Activated CD8-positive, alpha-beta memory T cell treated with anti-CD3 and anti-CD28 coated beads, Interleukin-2, amount 50 U/mL, for 24 hours (primary cell): Measurements from ENCODE around the gene PLD4.

Experiments used
- DNase-seq: peaks from one replicate; pipeline ENCODE4 v3.0.0-alpha.2; 2020; ENCODE audit errors: extremely low read depth

PLD4 gene

GRCh38 chr14:104955396-104955770 is 30.7 kb downstream of the PLD4 start:
- DNase-seq: no peak

- no peak for DNase-seq
Observed at GRCh38 chr14:104956290-104956890, 31.7 kb downstream of the PLD4 start.

GRCh38 chr14:104957146-104958113 is 32.8 kb downstream of the PLD4 start:
- DNase-seq: no peak

DNA sequence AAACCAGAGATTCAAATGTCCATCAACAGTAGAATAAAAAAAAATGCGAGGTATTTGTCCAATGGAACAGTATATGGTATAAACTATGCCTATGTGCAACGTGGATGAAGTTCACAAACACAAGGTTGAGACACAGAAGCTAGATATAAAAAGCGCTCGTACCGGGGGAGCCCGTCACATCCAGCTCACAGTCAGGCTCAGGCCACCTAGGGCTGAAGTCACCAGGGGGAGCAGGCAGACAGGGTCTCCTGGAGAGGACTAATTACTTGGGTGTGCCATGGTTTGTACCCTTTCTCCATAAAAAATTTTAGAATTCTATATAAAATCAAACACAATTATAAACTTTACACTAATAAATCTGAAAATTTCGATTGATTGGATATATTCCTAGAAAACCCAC is 39.9 kb downstream of the PLD4 start:
- no peak for DNase-seq

DNA sequence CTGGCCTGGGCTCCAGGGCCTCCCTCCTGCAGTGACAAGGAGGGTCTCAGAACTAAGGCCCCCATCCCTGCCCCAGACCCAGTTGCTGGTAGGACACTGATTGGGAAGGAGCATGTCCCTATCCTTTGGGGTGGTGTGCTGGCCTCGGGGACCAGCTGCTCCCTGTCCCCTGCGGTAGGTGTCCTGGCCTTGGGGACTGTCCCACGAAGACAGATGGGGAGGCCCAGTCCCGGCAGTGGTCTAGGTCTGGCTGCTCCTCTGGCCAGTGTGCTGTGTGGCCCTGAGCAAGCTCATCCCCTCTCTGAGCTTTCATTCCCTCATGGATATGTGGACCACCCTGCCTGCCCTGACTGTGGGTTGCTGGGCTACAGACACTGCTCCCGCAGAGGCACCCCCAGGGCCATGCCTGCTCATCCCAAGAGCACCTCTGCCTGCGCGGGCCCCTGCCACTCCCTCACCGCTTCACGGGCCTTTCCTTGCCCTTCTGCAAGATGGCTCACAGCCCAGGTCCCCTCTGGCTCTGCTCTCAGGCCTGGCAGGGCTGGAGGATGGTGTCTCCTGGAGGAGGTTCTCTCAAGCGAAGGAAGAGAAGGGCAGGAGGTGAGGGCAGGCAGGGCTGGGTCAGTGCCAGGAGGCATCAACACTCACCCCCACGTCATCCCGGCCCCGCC is 41.0 kb downstream of the PLD4 start:
- DNase-seq: no peak

GRCh38 chr14:104966261-104966865 is 41.7 kb downstream of the PLD4 start:
- DNase-seq: no peak

DNA sequence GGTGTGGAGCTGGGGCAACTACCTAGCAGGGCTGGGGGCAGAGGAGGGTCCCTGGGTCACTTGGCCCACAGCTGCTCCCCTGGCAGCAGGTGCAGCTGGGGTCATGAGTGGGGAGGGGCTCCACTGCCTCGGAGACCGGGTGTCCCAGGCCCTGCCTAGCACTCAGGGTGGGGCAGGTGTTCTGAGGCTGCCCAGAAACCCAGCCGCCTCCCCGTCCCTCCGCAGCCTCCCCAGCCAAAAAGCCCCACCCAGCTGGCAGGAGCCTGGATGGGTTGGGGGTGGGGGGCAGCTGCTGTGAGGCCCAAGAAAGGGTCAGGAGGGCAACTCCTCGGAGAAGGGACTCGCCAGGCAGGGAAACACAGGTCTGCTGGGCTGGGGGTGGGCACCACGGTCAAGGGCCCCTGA is 42.3 kb downstream of the PLD4 start:
- no peak for DNase-seq

DNA sequence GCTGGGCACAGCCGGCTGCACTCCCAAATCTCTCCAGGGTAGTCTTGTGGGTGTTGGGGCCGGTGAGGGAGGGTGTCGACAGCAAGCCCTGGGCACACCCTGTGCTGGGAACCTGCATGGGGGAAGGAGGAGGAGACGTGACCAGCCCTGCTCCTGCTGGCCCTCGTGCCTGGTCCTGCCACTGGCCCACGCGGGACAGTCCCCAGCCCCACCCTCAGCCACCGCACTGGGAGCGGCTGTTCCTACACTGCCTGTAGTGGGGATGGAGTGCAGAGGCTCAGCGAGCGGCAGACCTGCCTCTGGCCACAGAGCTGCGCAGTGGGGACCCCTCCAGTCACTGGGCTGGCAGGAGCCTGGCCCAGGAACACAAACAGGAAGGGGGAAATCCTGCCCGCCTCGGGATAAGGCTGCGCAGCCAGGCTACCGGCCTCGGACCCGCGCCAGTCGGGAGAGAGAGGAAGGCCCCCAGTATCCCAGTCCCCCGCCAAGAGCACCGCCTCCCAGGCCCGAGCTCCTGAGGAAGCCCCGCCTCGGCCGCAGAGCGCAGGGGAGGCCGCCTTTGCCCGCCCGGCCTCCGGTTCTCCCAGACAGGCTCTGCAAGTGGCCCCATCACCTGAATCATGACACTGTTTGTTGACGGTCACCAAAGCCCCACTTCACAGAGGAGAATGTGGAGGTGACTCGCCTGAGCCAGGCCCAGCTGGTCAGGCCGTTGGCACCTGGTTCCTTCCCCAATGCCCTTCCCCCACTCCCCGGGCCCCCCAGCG is 42.9 kb downstream of the PLD4 start:
- no peak for DNase-seq

GRCh38 chr14:104968153-104968527 is 43.5 kb downstream of the PLD4 start:
- DNase-seq: no peak

DNA sequence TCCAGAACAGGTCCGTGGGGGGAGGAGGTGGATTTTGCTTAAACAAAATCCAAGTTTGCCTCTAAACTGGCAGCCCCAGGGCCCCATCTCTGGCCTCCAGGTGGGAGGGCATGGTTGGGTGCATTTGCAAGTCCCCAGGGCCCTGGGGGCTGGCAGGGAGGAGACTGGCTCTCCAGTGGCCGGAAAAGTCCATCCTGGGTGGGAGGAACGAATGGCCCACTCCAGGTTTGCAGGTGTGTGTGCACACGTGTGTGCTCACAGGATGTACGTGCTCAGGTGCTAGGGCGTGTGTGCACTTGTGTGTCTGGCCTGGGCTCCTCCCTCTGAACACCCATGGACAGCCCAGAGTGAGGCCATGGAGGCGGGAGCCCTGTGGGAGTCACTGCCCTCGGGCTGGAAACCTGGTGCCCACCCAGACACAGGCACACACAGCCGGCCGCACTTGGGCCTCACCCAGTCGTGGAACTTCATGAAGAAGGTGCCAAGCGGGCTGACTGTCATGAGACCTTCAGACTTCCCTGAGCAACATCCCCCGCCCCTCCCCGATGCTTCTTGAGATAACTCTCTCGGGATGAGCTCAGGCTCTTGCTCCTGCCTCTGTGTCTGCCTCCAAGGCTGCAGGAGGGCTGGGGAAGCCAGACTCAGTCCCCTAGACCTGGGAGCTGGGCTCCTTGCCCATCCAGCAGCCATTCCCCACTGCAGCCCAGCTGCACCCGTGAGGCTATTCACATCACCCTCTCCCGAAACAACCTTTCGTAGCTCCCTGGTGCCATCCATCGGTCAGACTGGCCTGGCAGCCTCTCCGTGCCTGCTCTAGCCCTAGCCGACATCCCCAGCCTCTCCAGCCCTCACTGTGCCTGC is 44.1 kb downstream of the PLD4 start:
- DNase-seq: no peak

- DNase-seq: no peak
Observed at GRCh38 chr14:104969741-104970230, 45.1 kb downstream of the PLD4 start.

DNA sequence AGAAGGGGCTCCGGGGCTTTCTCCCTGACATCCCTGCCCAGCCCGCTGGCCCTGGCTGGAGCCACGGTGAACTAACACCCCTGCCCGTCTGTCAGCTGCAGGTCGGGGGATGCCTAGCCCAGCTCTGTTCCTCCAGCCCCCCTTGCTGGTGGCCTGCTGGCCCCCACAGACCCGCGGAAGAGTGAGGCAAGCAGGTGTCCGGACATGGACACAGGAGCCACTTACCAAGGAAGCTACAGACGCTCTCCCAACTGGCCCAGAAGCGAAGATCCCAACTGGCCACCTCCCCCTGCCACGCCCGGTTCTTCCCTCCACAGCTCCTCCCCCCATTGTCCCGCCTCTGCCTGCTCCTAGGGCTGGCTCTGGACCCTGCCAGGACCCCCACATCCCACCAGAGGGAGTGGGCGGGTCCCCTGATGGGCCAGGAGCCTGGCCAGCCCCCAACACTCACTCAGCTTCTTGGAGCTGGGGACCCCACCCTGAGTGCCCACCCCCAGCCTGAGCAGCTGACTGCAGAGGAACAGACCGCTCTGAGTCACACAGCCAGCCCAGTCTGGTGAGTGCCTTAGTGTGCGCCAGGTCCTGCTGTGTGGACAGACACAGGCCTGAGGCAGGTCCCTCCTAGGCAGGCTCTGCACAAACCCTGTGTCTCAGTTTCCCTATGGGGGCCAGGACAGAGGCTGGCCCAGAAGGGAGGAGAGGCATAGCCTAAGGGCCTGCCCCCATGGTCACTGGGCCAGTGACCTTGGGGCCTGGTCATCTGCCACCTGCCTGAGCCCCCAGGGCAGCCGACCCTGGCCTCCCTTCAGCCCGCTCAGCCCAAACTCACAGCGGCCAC is 45.8 kb downstream of the PLD4 start:
- no peak for DNase-seq

GRCh38 chr14:104971447-104972240 is 47.0 kb downstream of the PLD4 start:
- no peak for DNase-seq

GRCh38 chr14:104972301-104973134 is 47.8 kb downstream of the PLD4 start:
- no peak for DNase-seq

DNA sequence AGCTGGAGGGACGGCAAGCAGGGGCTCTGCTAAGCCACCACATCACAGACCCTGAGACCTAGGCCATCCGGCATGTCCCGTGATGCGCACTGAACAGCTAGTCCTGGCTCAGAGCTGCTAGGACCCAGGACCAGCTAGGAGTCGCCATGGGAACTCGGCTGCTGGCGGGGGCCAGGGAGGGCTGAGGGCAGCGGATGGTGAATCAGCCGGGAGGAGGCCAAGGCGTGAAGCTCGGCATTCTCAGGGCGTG is 48.4 kb downstream of the PLD4 start:
- no peak for DNase-seq

GRCh38 chr14:104973385-104974145 is 48.9 kb downstream of the PLD4 start:
- no peak for DNase-seq

DNA sequence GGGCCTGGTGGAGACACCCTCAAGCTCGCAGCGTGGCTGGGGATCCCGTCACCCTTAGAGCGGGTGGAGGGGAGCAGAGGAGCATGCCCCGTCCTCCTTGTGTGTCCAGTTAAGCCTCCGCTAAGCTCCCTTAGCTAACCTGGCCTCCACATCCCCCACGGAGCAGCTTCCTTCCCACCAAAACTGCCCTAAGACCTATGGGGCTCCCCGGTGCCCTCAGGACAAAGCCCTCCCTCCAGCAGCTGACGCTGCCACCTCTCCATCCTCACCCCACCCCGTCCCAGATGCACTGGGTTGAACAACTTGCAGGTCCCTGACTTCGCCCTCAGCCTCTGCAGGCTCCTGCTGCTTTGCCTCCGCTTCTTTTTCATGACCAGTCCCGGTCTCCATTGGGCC is 49.5 kb downstream of the PLD4 start:
- no peak for DNase-seq
